Adrenal gland (tissue), 12 donors: ENCODE data around the gene HOXD10. TPM values are rescaled to one million over a fixed set of nuclear protein-coding genes. Genes with fewer than 3 reads are reported as not detected.

Source experiments
- DNase-seq, 7 donors: peaks; one replicate each; pipeline ENCODE4 v3.0.0-alpha.2; 2019 to 2020
- H3K27ac ChIP-seq, 5 donors: fragments of 200-600 bp; sonication (generic) in 4 of 5; 1 replicate in 3 of 5; 2 replicates in 2 of 5; pipeline versions ENCODE4 v1.5.1 to v1.8.0; 2016 to 2020; ENCODE audit warnings: mild to moderate bottlenecking in 1 of 5
- H3K27me3 ChIP-seq: fragments of 200-600 bp; 2 replicates; pipeline ENCODE4 v1.8.0; 2021
- H3K36me3 ChIP-seq, 2 donors: fragments of 200-600 bp; replicated peaks in 1 of 2; 1 replicate in 1 of 2; 2 replicates in 1 of 2; pipeline versions ENCODE4 v1.5.1 to v1.8.0; 2018 to 2022
- H3K4me1 ChIP-seq, 2 donors: fragments of 200-600 bp; replicated peaks in 1 of 2; 1 replicate in 1 of 2; 2 replicates in 1 of 2; pipeline versions ENCODE4 v1.5.1 to v1.8.0; 2018 to 2021
- H3K4me3 ChIP-seq, 4 donors: fragments of 200-600 bp; sonication (generic) in 3 of 4; one replicate each; pipeline ENCODE4 v1.5.1; 2016 to 2018
- H3K9me3 ChIP-seq, 3 donors: fragments of 200-600 bp; sonication (generic) in 1 of 3; replicated peaks in 1 of 3; 1 replicate in 2 of 3; 2 replicates in 1 of 3; pipeline versions ENCODE4 v1.5.1 to v1.8.0; 2016 to 2021
- CTCF ChIP-seq, 6 experiments: fragments of 450-650 bp in 4 of 6; fragments of 200-600 bp in 2 of 6; sonication (generic) in 1 of 6; IDR thresholded peaks; 1 replicate in 5 of 6; 2 replicates in 1 of 6; pipeline versions ENCODE4 v1.5.1 to v1.8.0; 2016 to 2021; ENCODE audit warnings: antibody characterized with exemption in 6 of 6, mild to moderate bottlenecking in 2 of 6, moderate library complexity in 1 of 6
- POLR2A ChIP-seq, 2 donors: fragments of 450-650 bp; IDR thresholded peaks; one replicate each; pipeline ENCODE4 v1.6.1; 2017; ENCODE audit warnings: antibody characterized with exemption in 2 of 2, mild to moderate bottlenecking in 2 of 2, moderate library complexity in 1 of 2
- WGBS, 4 donors: extraction: QIAGEN DNeasy Blood & Tissue Kit in 2 of 4; methylation state at CpG; one replicate each; pipeline versions ENCODE4 v1.1.5 to v1.1.7; 2013 to 2017; 5-methylcytosine and 5-hydroxymethylcytosine counted together
- intact Hi-C, 2 donors: fragments of 100-400 bp; cut with DNase I; formaldehyde crosslinking; loops; one replicate each; pipeline versions ENCODE4 v1.14.1 to v1.15.0; 2022 to 2023
- polyA plus RNA-seq, 3 donors: library from polyadenylated mRNA; stranded (reverse); fragments of 200-250 nt in 2 of 3; fragments of 350-450 nt in 1 of 3; fragmentation: Illumina TruSeq in 1 of 3; extraction: RNeasy Lipid Tissue Mini Kit (QIAGEN cat#74804) in 1 of 3; gene quantifications; one replicate each; pipeline ENCODE4 v1.2.3, GENCODE V29; 2013 to 2014
- total RNA-seq, 9 donors: library from RNA; depleted of rRNA in 4 of 9; stranded (reverse); fragments of >200 nt in 4 of 9; fragments of 120-200 nt in 1 of 9; fragmentation: NEBNext Ultra II Directional in 1 of 9; extraction: Animal tissue kit (Norgen Biotek cat#: 25700) in 1 of 9; gene quantifications; one replicate each; pipeline versions ENCODE4 v1.1.0 to v1.2.4, GENCODE V29; 2013 to 2023
- donor health status: healthy with polysubstance abuse.
- donor health status: Bipolar disorder and iron deficiency.
- donor health status: DM: yes; HTN: yes; CAD: no.
- donor health status: DM: no; HTN: no; CAD: no.
- donor health status: DM: no; HTN: no; CAD: no.
- donor health status: DM: yes; HTN: yes; CAD: no.

HOXD10 gene
- total and polyA plus RNA-seq, 12 donors, result 0.11 to 0.33 (median 0.18) TPM; not detected in 8

DNA sequence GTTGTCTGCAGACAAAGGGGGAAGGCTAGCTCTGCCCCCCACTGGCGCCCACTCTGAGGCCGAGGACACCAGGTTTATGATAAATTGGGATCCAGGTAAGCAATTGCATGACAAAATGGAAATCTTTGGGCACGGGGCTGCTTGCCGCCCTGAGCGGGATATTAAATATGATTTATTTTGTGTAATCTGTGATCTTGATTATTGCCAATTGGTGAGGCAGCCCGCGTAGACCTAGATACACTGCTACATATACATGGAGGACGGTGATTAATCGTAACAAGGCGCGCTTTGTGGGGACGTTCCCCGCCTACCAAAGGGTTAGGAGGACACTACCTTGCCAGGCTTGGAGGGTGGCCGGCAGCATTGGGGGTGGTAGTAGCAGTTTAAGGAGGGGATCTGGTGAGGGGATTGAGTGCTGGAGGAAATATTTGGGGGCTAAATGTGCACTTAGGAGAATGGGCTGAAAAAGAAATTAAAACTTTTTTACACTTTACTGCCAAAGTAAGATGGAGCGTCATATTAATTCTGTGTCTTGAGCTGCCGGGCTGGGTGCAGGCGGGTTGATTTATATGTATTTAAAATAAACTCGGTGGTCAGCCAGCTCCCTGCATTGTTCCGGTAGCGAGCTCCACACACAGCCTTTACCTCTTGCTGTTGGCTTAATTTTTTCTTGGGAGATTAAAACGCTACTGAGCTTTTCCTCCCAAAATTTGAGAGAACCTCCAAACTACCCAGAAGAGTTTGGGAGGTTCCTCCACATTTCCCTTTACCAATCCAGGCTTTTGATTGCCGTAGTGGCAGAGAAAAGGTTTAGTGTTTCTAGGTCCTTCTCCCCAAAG, 44.6 kb downstream of the HOXD10 start:
- no peaks in the 10 kb centered on the region for H3K4me1 ChIP-seq
- no peaks in the 10 kb centered on the region for H3K9me3 ChIP-seq
- intact Hi-C loops, result no loop called here
- 65 to 76% (median 73%) methylated on average over 22 of the region's 22 CpGs for WGBS, 4 donors
- H3K27me3 ChIP-seq, result no peaks in the 10 kb centered on the region
- TF ChIP-seq CTCF (IDR thresholded peaks at IDR 0.05), result no peak
- no peak for TF ChIP-seq POLR2A (IDR thresholded peaks at IDR 0.05)
- H3K36me3 ChIP-seq, result no peaks in the 10 kb centered on the region
- peak in 1 of 7 donors; percentile 45 for DNase-seq
- no peak overlapping the region for H3K4me3 ChIP-seq
- H3K27ac ChIP-seq, result no peak overlapping the region

DNA sequence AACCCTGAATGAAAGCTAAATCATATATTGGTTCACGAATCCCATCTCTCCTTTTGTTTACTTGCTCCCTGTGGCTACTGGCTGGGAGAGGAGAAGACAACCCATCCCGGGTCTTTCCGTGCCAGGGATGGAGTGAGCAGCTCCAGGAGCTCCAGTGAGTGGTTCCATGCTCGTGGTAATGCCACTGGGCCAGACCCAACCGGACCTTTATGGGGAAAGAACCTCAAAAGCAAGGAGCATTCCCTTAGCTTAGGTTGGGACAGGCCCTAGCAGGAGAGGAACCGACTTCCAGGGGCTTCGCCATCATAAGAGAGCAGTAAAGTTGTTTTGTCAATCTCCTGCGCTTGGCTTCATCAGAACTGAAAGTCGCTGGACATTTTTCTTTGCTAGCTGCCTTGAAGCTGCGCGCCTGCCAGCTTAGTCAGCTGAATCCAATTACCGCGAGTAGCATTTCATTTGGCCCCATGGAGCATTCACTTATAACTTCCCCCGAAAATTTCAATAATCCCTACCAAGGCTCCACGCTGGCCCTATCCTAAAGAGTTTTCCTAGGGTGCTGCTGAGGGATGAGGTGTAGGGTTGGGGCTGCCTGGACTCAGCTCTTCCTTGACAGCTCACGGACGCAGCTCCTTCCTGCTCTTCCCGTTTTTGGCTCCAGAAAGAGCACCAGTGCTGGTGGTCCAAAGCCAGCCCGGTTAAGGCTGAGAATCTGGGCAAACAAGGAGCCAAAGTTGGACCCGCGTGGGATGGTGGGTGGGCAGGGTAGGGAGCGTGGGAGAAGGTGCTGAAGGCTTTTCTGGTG, 45.4 kb downstream of the HOXD10 start:
- WGBS, 4 donors, result 46 to 57% (median 50%) methylated on average over 22 of the region's 22 CpGs
- no peak overlapping the region for H3K27ac ChIP-seq
- TF ChIP-seq CTCF (IDR thresholded peaks at IDR 0.05) (no peak), POLR2A (IDR thresholded peaks at IDR 0.05) (no peak)
- H3K4me1 ChIP-seq, result no peaks in the 10 kb centered on the region
- no peaks in the 10 kb centered on the region for H3K27me3 ChIP-seq
- no peak overlapping the region for H3K4me3 ChIP-seq
- no peaks in the 10 kb centered on the region for H3K36me3 ChIP-seq
- intact Hi-C loops, result no loop called here
- H3K9me3 ChIP-seq, result no peaks in the 10 kb centered on the region
- no peak for DNase-seq

GRCh38 chr2:176162911-176163671, 46.5 kb downstream of the HOXD10 start:
- DNase-seq, result no peak
- H3K27me3 ChIP-seq, result no peaks in the 10 kb centered on the region
- 41 to 56% (median 48%) methylated on average over 24 to 29 of the region's 29 CpGs for WGBS, 4 donors
- H3K27ac ChIP-seq, result no peak overlapping the region
- no peaks in the 10 kb centered on the region for H3K36me3 ChIP-seq
- TF ChIP-seq POLR2A (IDR thresholded peaks at IDR 0.05), result no peak
- no peak for TF ChIP-seq CTCF (IDR thresholded peaks at IDR 0.05)
- no peak overlapping the region for H3K4me3 ChIP-seq
- no peaks in the 10 kb centered on the region for H3K9me3 ChIP-seq
- H3K4me1 ChIP-seq, result no peaks in the 10 kb centered on the region
- intact Hi-C loops, result no loop called here

- TF ChIP-seq POLR2A (IDR thresholded peaks at IDR 0.05) (no peak), CTCF (IDR thresholded peaks at IDR 0.05) (no peak)
- whole genome bisulfite sequencing, 4 donors, result 63 to 78% (median 67%) methylated on average over 10 to 12 of the region's 12 CpGs
- H3K27ac ChIP-seq, result no peak overlapping the region
- no peak for DNase-seq
- H3K4me3 ChIP-seq, result no peak overlapping the region
- H3K27me3 ChIP-seq, result no peaks in the 10 kb centered on the region
- intact Hi-C loops, result no loop called here
- H3K36me3 ChIP-seq, result no peaks in the 10 kb centered on the region
- no peaks in the 10 kb centered on the region for H3K9me3 ChIP-seq
- no peaks in the 10 kb centered on the region for H3K4me1 ChIP-seq
Measured at GRCh38 chr2:176163672-176164056, 47.1 kb downstream of the HOXD10 start.
